SU-DHL-6 (cell line): ENCODE data around the gene CDHR2.

Experiments used
- EZH2phosphoT487 ChIP-seq: fragments of 200-600 bp; sonication (generic), shearing (Covaris generic); conservative IDR thresholded peaks from 2 replicates; pipeline ENCODE4 v1.6.1; 2018; ENCODE audit warnings: mild to moderate bottlenecking, antibody characterized with exemption, low read length, moderate library complexity, mixed read lengths
- TF ChIP-seq, protein P1 (sequence below): fragments of 200-600 bp; sonication (generic); IDR thresholded peaks from one replicate; pipeline ENCODE4 v1.5.1; 2017; ENCODE audit warnings: antibody characterized with exemption, mild to moderate bottlenecking, low read length, moderate library complexity; ENCODE audit not compliant: insufficient read depth, poor library complexity, severe bottlenecking

GRCh38 chr5:176531902-176532493 is 17.1 kb upstream of the CDHR2 start:
- TF ChIP-seq, protein P1, sequence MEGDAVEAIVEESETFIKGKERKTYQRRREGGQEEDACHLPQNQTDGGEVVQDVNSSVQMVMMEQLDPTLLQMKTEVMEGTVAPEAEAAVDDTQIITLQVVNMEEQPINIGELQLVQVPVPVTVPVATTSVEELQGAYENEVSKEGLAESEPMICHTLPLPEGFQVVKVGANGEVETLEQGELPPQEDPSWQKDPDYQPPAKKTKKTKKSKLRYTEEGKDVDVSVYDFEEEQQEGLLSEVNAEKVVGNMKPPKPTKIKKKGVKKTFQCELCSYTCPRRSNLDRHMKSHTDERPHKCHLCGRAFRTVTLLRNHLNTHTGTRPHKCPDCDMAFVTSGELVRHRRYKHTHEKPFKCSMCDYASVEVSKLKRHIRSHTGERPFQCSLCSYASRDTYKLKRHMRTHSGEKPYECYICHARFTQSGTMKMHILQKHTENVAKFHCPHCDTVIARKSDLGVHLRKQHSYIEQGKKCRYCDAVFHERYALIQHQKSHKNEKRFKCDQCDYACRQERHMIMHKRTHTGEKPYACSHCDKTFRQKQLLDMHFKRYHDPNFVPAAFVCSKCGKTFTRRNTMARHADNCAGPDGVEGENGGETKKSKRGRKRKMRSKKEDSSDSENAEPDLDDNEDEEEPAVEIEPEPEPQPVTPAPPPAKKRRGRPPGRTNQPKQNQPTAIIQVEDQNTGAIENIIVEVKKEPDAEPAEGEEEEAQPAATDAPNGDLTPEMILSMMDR, result no peak
- TF ChIP-seq EZH2phosphoT487, result no peak
